Activated T-helper 9 cell treated with anti-CD3 and anti-CD28 coated beads, Interleukin-2, amount 50 U/mL, for 16 hours (primary cell): ENCODE data around the gene NPAS4.
"Not testable (repeated sequence)": the region's sequence is repeated elsewhere in the genome, so short reads cannot be mapped to it uniquely, and the experiment has no call there.

ENCODE experiments used
- DNase-seq: peaks from one replicate; pipeline ENCODE4 v3.0.0-alpha.2; 2020; ENCODE audit warnings: low read depth

The NPAS4 gene

GRCh38 chr11:66418168-66418985 is 2.5 kb upstream of the NPAS4 start:
- peak; percentile 39 for DNase-seq

GRCh38 chr11:66418986-66419308 is 1.9 kb upstream of the NPAS4 start:
- no peak for DNase-seq

GRCh38 chr11:66419825-66420224 is 1.0 kb upstream of the NPAS4 start:
- DNase-seq, result no peak

GRCh38 chr11:66421492-66422205 is 814 bp downstream of the NPAS4 start:
- peak; percentile 77 for DNase-seq

GRCh38 chr11:66426314-66426713 is 5.5 kb downstream of the NPAS4 start:
- DNase-seq, result no peak

GRCh38 chr11:66428933-66429332 is 8.1 kb downstream of the NPAS4 start:
- DNase-seq, result no peak

GRCh38 chr11:66429983-66430602 is 9.3 kb downstream of the NPAS4 start:
- peak; percentile 60 for DNase-seq

- not testable (repeated sequence) for DNase-seq
Observed at GRCh38 chr11:66431287-66431686, 10.5 kb downstream of the NPAS4 start.

GRCh38 chr11:66431871-66432329 is 11.1 kb downstream of the NPAS4 start:
- DNase-seq, result not testable (repeated sequence)

GRCh38 chr11:66432597-66432996 is 11.8 kb downstream of the NPAS4 start:
- no peak for DNase-seq

GRCh38 chr11:66437979-66438503 is 17.2 kb downstream of the NPAS4 start:
- no peak for DNase-seq

- DNase-seq, result peak; percentile 81
Observed at GRCh38 chr11:66438504-66439466, 17.9 kb downstream of the NPAS4 start, which contains the start of gene MRPL11. MRPL11 (minus strand) TSS chr11:66438848; CDS start chr11:66438754, 94 bp downstream.

GRCh38 chr11:66440101-66440939 is 19.5 kb downstream of the NPAS4 start:
- not testable (repeated sequence) for DNase-seq

GRCh38 chr11:66440940-66441282 is 20.1 kb downstream of the NPAS4 start:
- DNase-seq, result not testable (repeated sequence)

GRCh38 chr11:66443602-66444001 is 22.8 kb downstream of the NPAS4 start:
- no peak for DNase-seq

- no peak for DNase-seq
Observed at GRCh38 chr11:66447012-66447411, 26.2 kb downstream of the NPAS4 start.

GRCh38 chr11:66448523-66448922 is 27.7 kb downstream of the NPAS4 start:
- no peak for DNase-seq

GRCh38 chr11:66450560-66450959 is 29.7 kb downstream of the NPAS4 start:
- DNase-seq, result no peak

GRCh38 chr11:66451663-66452062 is 30.8 kb downstream of the NPAS4 start:
- DNase-seq, result no peak

- no peak for DNase-seq
Observed at GRCh38 chr11:66454247-66454646, 33.4 kb downstream of the NPAS4 start.

- no peak for DNase-seq
Observed at GRCh38 chr11:66454828-66455227, 34.0 kb downstream of the NPAS4 start.
